ENCODE measurements around the gene ADD3.

ADD3 gene

GRCh38 chr10:109997233-109997632 is 10.6 kb upstream of the ADD3 start:
- TF ChIP-seq EZH2phosphoT487 (IDR thresholded peaks at IDR 0.05; ENCODE audit: borderline replicate concordance): no peak
- no peak for TF ChIP-seq CTCF (conservative IDR thresholded peaks at IDR 0.05; ENCODE audit: low read length)
- no peak overlapping the region for H2AFZ ChIP-seq (ENCODE audit: low read length)
- no peaks in the 10 kb centered on the region for H3K27me3 ChIP-seq (ENCODE audit: insufficient read depth, low read length, poor library complexity, severe bottlenecking)
- no peaks in the 10 kb centered on the region for H3K79me2 ChIP-seq (ENCODE audit: insufficient read depth, low read length)
- no peak overlapping the region for H3K9ac ChIP-seq (ENCODE audit: low read depth, low read length, poor library complexity, severe bottlenecking)
- H3K36me3 ChIP-seq (ENCODE audit: insufficient read depth, low read length): no peaks in the 10 kb centered on the region
- no peaks in the 10 kb centered on the region for H3F3A ChIP-seq (ENCODE audit: low read depth)
- H3K9me2 ChIP-seq (replicated peaks; ENCODE audit: low read depth, low read length): no peaks in the 10 kb centered on the region
- H3K4me2 ChIP-seq (ENCODE audit: low read depth, low read length, poor library complexity, severe bottlenecking): no peak overlapping the region
- H4K20me1 ChIP-seq (ENCODE audit: insufficient read depth, low read length, poor library complexity, severe bottlenecking): no peaks in the 10 kb centered on the region
- peaks cover 9% of the 10 kb centered on the region for H3K4me1 ChIP-seq (ENCODE audit: insufficient read depth, low read length, poor library complexity, severe bottlenecking)
- H3K4me3 ChIP-seq (ENCODE audit: low read length, poor library complexity, severe bottlenecking): no peak overlapping the region
- H3K9me3 ChIP-seq (ENCODE audit: insufficient read depth, low read depth, low read length): no peaks in the 10 kb centered on the region

GRCh38 chr10:109998513-109998912 is 9.3 kb upstream of the ADD3 start:
- Histone ChIP-seq H3K4me3 (ENCODE audit: low read length, poor library complexity, severe bottlenecking) (no peak overlapping the region), H3F3A (ENCODE audit: low read depth) (no peaks in the 10 kb centered on the region), H3K9me3 (ENCODE audit: insufficient read depth, low read depth, low read length) (no peaks in the 10 kb centered on the region), H3K27me3 (ENCODE audit: insufficient read depth, low read length, poor library complexity, severe bottlenecking) (no peaks in the 10 kb centered on the region), H3K36me3 (ENCODE audit: insufficient read depth, low read length) (no peaks in the 10 kb centered on the region), H3K4me2 (ENCODE audit: low read depth, low read length, poor library complexity, severe bottlenecking) (no peak overlapping the region), H2AFZ (ENCODE audit: low read length) (no peak overlapping the region), H4K20me1 (ENCODE audit: insufficient read depth, low read length, poor library complexity, severe bottlenecking) (no peaks in the 10 kb centered on the region), H3K9ac (ENCODE audit: low read depth, low read length, poor library complexity, severe bottlenecking) (no peak overlapping the region), H3K9me2 (replicated peaks; ENCODE audit: low read depth, low read length) (no peaks in the 10 kb centered on the region), H3K4me1 (ENCODE audit: insufficient read depth, low read length, poor library complexity, severe bottlenecking) (peaks cover 9% of the 10 kb centered on the region), H3K79me2 (ENCODE audit: insufficient read depth, low read length) (no peaks in the 10 kb centered on the region)
- TF ChIP-seq CTCF (conservative IDR thresholded peaks at IDR 0.05; ENCODE audit: low read length) (no peak), EZH2phosphoT487 (IDR thresholded peaks at IDR 0.05; ENCODE audit: borderline replicate concordance) (no peak)

- Histone ChIP-seq H3K4me1 (ENCODE audit: insufficient read depth, low read length, poor library complexity, severe bottlenecking) (peaks cover 17% of the 10 kb centered on the region), H3K9ac (ENCODE audit: low read depth, low read length, poor library complexity, severe bottlenecking) (no peak overlapping the region), H3K9me2 (replicated peaks; ENCODE audit: low read depth, low read length) (no peaks in the 10 kb centered on the region), H3K9me3 (ENCODE audit: insufficient read depth, low read depth, low read length) (no peaks in the 10 kb centered on the region), H3K36me3 (ENCODE audit: insufficient read depth, low read length) (no peaks in the 10 kb centered on the region), H3K4me2 (ENCODE audit: low read depth, low read length, poor library complexity, severe bottlenecking) (no peak overlapping the region), H3K27me3 (ENCODE audit: insufficient read depth, low read length, poor library complexity, severe bottlenecking) (no peaks in the 10 kb centered on the region), H2AFZ (ENCODE audit: low read length) (no peak overlapping the region), H3K4me3 (ENCODE audit: low read length, poor library complexity, severe bottlenecking) (no peak overlapping the region), H3K79me2 (ENCODE audit: insufficient read depth, low read length) (no peaks in the 10 kb centered on the region), H3F3A (ENCODE audit: low read depth) (no peaks in the 10 kb centered on the region), H4K20me1 (ENCODE audit: insufficient read depth, low read length, poor library complexity, severe bottlenecking) (no peaks in the 10 kb centered on the region)
- TF ChIP-seq CTCF (conservative IDR thresholded peaks at IDR 0.05; ENCODE audit: low read length) (no peak), EZH2phosphoT487 (IDR thresholded peaks at IDR 0.05; ENCODE audit: borderline replicate concordance) (no peak)
Measured at GRCh38 chr10:110002801-110003523, 4.8 kb upstream of the ADD3 start.
